HG02642 (cell line): ENCODE measurements around the gene MDP1.

Experiments
- ATAC-seq: cut with Tn5 transposase; IDR thresholded peaks from one replicate; pipeline ENCODE4 v1.9.1; 2021; ENCODE audit warnings: mild to moderate bottlenecking; ENCODE audit not compliant: unreplicated experiment, poor library complexity

MDP1 gene

DNA sequence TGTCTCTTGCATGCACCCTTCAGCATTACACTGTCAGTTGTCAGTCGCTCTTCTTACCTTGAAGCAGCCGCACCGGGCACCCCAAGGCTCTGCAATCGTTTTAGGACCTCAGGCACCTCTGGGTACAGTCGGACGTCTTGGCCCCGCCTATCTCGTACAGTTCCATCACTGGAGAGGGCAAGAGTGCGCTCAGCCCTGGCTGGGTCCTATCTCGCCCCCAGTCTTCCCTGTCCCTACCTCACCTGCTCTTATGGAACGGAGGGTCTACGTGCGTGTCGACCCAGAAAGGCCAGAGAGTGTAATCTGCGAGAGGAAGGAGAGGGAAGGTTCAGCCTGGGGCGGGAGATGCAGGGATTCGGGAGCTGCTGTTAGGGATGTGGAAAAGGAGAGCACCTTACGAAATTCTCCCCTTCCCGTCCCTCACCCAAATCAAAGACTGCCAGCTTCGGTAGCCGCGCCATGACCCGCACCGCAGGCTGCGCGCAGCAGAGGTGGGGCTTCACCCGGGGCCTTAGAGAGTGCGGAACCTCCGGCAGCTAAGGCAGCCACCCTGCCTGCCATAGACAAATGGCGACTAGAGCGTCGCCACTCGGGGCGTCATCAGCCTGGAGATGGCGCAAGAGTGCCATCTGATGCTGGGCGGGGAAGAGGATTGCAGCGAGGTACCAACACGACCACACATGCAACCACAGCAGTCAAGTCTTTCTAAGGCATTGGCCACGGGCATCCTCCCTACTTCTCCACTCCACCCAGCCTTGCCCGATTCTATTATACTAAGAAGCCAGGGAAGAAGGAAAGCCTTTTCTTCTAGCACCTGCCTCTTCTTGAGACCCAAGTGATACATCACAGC lies at the start of gene MDP1:
Gene MDP1, minus strand, starts transcription at position 572 of the 850 bp plus-strand sequence. Its CDS starts 111 bp downstream, at position 461.
- peak; percentile 65 for ATAC-seq

DNA sequence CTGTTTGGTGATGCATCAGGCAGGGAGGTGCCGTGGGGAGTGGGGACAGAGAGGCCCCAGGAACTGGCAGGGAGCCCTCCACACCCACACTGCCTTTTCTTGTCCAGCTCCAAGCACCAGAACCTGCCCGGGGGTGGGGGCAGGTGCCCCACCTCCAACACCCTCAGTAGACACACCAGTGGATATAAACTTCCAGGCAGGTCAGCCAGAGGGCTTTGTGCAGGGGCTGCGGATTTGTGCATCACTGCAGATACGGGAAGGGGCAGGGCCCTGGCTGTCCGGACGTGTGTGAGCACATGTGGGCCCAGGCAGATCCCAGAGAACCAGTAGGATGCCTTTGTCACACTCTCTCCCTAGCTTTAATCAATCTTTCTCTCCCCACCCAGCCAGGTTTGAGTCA lies 48.4 kb upstream of the MDP1 start:
- no peak for ATAC-seq

DNA sequence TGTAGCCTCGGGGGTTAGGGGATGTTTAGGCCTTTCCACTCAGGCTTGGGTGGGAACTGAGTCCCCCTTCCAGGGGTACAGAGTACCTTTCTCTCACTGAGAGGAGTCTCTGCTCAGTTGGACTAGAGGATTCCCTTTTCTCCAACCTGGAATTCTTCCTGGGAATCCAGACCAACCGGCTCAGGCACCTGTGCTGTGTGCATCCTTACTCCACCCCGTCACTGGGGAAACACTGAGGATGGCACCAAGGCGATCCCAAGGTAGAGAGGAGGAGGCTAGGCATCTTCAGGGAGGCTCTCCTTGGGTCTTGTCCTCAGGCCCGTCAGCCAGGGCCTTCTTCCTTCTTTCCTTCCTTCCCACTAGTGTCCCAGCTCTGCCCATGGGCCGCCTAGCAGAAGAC lies 48.0 kb upstream of the MDP1 start:
- no peak for ATAC-seq

DNA sequence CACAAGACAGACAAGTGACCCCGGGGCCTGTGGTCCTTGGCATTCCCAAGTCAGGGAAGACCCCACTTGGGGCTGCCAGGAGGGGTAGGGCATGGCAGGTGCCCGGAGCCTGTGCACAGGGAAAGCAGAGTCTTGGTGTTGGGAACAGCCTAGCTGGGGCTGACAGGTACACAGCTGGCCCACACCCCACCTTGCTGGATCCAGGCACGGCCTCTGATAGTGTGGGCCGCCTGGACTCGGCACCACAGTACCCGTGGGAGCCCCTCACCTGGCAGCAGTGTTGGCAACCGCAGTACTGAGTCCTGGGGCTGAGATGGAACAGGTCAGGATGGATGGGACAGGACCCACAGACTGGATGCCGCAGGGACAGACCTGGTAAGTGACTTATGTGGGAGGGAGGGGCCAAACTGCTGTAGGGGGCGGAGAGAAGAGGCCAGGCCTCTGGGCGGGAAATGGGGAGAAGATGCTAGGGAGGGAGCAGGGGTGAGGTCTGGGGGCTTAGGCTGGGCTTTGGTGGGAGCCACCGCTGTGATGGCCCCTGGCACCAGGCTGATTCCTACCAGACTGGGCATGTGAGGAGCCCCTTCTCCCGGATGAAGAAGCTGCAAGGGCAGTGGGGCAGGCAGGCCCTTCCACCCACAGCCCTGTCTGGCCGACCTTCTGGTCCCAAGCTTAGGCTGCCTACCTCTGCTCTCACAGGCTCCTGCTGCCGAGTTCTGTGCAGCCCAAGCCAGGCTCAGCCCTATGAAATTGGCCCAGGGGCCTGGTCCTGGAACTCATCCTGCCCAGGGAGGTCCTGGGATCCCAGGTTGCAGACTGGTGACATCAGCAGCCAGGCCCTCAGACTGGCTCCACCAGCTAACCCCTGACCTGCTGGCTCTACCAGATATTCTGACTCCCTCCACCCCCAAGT lies 47.2 kb upstream of the MDP1 start, which contains the start of gene TGM1:
Gene TGM1, minus strand, starts transcription at position 357 of the 913 bp plus-strand sequence. CDS start 825 bp downstream, outside the sequence.
- no peak for ATAC-seq

DNA sequence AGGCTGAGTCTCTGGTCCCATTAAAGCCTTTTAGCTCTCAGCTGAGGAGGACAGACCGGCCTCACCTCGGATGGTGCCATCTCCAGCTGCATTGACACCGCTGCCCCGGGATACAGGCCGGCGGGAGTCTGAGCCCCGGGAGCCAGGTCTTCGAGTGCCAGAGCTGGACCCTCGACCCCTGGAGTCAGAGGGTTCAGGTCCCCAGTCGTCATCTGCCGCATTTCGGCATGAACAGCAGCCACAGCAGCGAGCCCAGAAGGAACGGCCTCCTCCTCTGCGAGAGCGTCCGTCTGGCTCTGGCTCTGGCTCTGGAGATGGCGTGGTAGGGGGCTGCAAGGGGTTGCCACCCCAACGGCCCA lies 46.1 kb upstream of the MDP1 start:
- ATAC-seq: no peak

DNA sequence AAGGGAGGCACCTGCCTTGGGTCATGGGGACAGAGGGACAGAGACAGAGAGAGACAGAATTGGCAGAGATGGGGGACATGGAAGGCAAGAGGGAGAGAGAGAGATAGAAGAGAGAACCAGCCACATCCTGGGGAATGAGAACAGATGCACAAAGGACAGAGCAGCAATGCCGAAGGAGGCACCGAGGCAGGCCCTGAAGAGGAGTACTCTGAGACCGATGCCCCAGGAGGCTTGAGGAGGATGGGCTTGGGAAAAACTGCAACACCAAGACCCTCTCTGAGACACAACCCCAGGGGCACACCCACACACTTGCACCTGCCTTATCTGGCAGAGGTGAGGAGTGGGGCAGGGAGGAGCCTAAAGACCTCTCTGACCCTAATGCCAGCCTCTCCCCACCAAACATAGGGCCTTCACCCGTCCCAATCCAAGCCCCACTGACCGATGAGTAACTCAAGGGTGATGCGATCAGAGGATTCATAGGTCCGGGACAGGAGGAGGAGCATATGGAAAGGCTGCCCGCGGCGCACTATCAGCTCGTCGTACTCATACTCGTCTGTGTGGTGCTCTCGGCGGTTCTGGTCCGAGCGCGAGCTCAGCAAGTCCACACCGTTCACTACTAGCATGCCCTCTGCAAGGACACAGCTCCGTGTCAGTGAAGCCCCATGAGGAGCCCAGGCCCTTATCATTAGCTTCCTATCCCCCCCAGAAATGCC lies 45.5 kb upstream of the MDP1 start:
- no peak for ATAC-seq

DNA sequence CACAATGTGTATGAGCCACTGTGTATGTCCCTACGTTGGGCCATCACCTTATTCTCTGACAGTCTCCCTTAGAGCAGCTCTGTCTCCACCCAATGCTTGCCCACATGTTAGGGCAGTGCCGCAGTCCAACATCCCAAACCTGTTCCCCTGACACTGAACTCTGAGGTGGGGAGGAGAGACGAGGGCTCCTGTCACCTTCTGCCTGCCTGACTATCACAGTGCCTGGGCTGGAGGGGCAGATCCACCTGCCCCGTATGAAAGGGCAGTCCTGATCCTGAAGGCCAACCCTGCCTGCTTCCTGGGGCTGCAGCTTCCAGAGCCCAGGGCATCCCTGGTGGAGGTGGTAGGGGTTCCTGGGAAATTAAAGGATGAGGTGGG lies 44.9 kb upstream of the MDP1 start:
- no peak for ATAC-seq

DNA sequence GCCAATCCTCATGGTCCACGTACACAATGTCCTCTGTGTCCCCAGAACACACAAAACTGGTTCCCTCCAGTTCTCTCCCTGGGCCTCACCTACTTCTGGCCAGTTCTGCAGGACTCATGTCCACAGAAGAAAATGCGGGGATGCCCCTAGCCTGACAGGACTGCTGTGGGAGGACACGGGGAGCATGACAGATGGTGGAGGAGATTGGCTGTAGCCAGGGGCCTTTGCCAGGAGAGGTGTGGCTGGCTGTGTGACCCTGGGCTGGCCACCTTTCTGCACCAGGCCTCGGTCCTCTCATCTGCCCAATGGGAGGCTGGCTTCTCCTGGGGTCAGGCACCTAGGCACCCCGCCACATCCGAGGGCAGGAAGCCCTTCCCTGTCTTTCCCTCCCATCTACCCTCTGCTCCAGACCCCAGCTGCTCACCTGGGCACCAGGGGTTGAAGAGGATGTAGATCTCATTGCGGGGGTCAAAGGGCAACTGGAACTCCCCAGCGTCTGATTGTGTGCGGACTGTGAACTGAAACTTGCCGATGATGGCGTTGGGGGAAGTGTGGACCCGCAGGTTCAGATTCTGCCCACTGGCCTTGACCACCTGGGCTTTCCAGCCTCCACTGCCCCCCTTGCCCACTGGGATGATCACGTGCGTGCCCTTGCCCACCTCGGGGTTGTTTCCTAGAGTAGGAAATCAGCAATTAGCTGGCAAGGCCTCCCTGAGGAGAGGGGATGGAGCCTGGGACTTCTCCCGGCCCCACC lies 44.3 kb upstream of the MDP1 start:
- ATAC-seq: no peak

DNA sequence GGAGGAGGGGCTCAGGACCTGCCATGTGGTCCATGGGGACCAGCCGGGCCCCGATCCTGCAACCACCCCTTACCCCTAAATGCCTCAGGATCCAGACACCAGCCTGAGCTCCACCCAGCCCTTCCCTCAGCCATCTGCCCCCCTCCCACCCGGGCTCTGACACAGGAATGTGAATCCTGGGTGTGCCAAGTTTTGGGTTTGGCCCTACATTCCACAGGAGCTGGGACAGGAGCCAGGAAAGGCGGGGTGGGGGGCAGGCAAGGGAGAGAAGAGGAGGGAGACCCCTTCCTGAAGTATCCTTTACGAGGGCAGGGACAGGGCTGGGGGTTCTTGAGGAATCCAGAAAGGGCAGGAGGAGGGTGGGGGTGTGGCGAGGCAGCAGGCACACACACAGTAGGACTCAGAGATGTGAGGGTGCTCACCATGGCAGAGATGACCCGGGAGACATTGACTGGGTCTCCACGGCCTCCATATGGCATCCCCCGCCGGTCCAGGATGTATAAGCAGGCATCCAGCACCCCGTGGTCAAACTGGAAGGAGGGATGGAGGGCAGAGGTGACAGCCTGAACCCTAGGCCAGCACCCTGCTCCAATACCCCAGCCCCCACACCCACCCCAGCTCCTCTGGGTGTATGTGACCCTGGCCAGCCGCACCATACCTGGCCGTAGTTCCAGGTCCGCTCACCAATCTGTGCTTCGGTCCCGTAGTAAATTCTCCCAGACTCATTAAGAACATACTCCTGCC lies 43.6 kb upstream of the MDP1 start:
- ATAC-seq: no peak

DNA sequence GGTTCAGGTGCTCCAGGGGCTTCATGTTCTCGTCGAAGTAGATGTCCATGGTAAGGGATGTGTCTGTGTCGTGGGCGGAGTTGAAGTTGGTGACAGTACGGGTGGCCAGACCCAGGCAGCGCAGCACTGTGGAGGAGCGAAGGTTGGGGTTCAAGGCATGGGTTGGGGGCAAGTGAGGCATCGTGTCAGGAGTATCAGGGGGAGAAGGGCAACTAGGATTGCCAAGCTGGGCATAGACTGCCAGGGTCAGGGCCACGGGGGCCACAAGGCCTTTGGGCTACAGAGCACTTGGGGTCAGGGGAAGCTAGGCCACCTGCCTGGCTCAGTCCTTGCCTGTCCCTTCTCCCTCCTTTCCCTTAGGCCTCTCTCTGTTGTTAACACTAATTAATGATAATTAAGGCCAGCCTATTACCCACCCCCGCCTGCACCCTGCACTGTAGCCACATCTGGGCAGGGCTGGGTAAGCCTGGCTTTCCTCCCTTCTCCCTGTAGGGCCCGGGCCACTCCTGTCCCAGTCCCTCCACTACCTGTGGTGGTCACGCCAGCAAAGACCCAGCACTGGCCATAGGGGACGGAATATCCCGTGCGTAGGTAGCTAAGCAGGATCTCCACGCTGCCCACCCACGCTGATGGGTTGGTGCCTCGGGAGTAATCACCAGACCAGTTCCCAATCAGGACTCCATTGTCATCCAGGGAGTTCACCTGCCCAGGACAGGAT lies 42.8 kb upstream of the MDP1 start:
- no peak for ATAC-seq

DNA sequence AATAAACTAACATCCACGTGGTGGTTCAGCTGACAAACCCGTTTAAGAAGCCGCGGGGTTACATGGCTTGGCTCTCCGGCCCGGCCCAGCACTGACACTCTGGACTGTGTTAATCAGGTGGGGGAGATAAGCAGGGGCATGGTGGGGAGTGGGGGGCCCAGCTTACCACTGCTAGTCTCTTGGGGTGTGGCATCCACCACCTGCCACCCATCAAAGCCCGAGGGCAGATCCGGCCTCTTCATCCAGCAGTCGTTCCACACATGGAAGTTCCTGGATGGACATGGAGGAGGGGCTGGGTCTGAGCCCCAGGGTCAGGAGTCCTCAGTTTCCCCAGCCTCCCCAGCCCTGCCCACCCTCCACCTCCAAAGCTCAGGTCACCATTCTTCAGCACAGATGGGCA lies 42.3 kb upstream of the MDP1 start:
- no peak for ATAC-seq

DNA sequence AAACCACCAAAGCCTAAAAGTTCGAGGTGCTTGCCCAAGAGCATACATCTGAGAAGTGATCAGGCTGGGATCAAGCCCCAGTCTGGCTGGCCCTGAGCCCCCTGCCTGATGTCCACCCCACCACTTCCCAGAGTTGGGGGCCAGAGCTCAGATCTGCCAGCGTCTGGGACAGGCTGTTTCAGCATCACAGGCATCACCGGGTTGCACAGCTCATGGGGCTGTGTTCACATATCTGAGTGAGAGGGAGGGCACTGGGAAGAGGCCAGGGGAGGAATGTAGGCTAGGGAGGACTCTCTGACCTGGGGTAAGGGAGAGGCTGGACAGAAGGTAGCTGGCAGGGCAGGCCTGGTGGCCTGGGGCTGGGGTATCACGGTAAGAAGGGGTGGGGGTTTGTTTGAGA lies 41.1 kb upstream of the MDP1 start:
- no peak for ATAC-seq

DNA sequence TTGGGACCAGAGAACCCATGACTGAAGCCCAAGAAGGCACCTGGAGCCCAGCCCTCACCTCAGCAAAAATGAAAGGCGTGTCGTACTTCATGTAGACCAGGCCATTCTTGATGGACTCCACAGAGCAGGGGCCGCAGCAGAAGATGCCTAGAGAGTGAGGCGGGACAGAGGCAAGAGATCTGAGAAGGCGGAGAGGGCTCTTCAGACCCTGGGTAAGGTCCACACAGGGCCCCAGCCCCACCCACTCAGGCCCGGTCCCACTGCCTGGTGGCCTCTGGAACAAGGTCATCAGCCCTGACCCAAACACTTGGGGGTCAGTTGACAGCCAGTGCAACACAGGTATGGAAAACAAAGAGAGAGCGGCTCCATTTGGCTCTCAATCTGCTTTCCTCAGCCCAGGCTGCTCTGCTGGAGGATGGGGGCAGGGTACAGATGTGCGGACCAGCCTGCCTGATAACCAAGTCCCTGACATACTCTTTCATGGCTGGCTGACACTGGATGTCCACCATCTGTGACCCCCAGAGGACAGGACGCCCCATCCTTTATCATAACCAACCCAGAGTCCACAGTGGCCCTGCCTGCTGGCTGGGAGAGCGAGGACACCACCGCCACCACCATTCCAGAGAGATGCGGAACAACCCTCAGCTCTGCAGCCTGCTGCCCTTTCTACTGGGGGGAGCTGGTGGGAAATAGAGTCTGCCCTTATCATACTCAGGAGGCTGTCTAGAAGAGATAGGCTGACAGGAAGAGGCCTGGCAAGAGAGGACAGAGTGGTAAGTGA lies 40.3 kb upstream of the MDP1 start:
- ATAC-seq: no peak

DNA sequence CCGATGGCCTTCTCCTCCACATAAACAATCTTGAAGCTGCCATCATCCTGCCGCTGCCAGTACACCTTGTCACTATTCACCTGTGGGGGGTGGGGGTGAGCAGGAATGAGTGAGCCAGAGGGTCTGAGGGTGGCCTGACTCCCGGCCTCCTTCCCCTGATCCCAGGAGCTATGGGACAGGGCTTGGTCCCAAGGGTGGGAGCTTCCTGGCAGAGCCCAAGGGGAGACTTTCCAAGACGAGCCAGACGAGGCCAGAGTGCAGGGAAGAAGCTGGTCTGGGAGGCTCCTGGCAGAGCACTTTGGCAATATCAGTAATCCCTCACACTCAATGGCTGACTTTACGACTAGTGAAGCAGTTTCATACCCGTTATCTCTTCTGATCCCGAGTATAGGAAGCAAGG lies 39.6 kb upstream of the MDP1 start:
- ATAC-seq: no peak

DNA sequence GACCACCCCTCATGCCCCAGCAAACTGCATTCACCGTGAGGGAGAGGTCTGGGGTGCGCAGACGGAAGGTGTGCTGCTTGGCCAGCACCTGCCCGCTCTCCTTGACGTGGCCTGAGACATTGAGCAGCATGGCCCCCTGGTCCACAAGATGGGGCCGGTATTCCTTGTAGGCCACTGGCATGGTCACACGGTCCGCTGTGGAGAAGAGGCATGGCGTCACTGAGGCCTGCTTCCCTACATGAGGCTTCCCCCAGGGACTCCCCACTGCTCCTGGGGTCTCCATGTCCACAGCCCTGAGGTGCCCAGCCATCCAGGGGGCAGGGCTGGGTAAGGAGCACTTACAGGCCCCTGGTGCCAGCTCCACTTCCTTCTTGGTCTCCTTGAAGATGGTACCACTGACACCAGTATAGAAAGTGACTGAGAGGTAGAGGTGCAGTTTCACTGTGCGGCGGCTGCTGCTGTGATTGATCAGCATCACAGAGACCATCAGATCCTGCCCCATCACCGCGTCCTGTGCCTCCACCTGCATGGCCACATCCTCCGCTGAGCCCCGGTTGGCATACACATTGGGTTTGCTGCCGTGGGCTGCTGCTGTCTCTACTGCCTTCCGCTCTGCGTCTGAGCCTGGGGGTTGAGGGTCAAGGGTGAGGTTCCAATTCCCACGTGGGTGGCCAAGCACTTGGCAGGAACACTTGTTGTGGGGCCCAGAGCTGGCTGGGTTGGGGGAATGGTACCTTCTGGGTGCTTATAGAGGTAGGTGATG lies 38.9 kb upstream of the MDP1 start:
- ATAC-seq: no peak

DNA sequence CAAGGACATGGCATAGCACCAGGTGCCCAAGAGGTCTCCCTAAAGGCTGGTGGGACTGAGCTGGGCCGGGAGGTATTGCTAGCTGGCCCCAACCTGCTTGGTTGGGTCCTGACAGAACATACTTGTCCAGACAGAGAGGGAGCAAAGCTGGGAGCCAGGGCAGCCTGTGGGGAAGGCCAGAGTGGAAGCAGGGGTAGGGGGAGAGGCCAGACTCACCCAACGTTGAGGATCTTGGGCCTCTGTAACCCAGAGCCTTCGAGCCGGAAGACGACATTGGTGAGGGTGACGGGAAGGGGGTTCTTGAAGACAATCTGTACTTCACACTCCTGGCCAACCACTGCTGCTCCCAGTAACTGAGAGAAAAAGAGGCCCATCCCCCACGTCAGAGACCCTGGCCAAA lies 38.1 kb upstream of the MDP1 start:
- no peak for ATAC-seq
